Measurements from ENCODE around the gene TNFSF13B. TPM values are rescaled to one million over a fixed set of nuclear protein-coding genes. Genes with fewer than 3 reads are reported as not detected.

Gene TNFSF13B
- total RNA-seq, 4 donors from 2014 or later, result 0.31 to 2.2 (median 0.62) TPM; not detected in 1

- in situ Hi-C loops (cut with MboI; ENCODE audit: low sequenced_read_pairs in 4 of 4), result loop anchor here in 1 of 4 donors (25.0 kb wide), 1 partner anchor 542 kb away; no protein-coding TSS in a partner anchor
- Histone ChIP-seq H3K27ac (no peak overlapping the region), H3K4me3 (no peak overlapping the region), H3K27me3 (no peaks in the 10 kb centered on the region), H3K4me1 (no peaks in the 10 kb centered on the region), H3K36me3 (no peaks in the 10 kb centered on the region), H3K9me3 (no peaks in the 10 kb centered on the region)
- intact Hi-C loops (cut with DNase I; ENCODE audit: low total_unique reads), result no loop called here
- DNase-seq (no peak), ATAC-seq (no peak)
- no peak for TF ChIP-seq POLR2A (IDR thresholded peaks at IDR 0.05)
- no peak for TF ChIP-seq CTCF (IDR thresholded peaks at IDR 0.05 in 4 of 5, conservative IDR thresholded peaks at IDR 0.05 in 1 of 5)
Observed at GRCh38 chr13:108345016-108345415, 75.5 kb downstream of the TNFSF13B start.

- Histone ChIP-seq H3K4me1 (no peaks in the 10 kb centered on the region), H3K4me3 (no peak overlapping the region), H3K27ac (no peak overlapping the region), H3K27me3 (no peaks in the 10 kb centered on the region), H3K9me3 (no peaks in the 10 kb centered on the region), H3K36me3 (no peaks in the 10 kb centered on the region)
- TF ChIP-seq CTCF (IDR thresholded peaks at IDR 0.05 in 4 of 5, conservative IDR thresholded peaks at IDR 0.05 in 1 of 5), result no peak
- TF ChIP-seq POLR2A (IDR thresholded peaks at IDR 0.05), result no peak
- DNase-seq, result no peak
- no peak for ATAC-seq
- intact Hi-C loops (cut with DNase I; ENCODE audit: low total_unique reads) (no loop called here), in situ Hi-C loops (cut with MboI; ENCODE audit: low sequenced_read_pairs in 4 of 4) (loop anchor here in 1 of 4 donors (25.0 kb wide), 1 partner anchor 541 kb away; no protein-coding TSS in a partner anchor)
Observed at GRCh38 chr13:108346376-108346775, 76.9 kb downstream of the TNFSF13B start.

GRCh38 chr13:108349269-108349668 lies 79.8 kb downstream of the TNFSF13B start:
- intact Hi-C loops (cut with DNase I; ENCODE audit: low total_unique reads), result no loop called here
- in situ Hi-C loops (cut with MboI; ENCODE audit: low sequenced_read_pairs in 4 of 4), result loop anchor here in 1 of 4 donors (25.0 kb wide), 1 partner anchor 538 kb away; no protein-coding TSS in a partner anchor

GRCh38 chr13:108350579-108350978 lies 81.1 kb downstream of the TNFSF13B start:
- no peak for DNase-seq
- ATAC-seq, result no peak
- no peaks in the 10 kb centered on the region for H3K36me3 ChIP-seq
- H3K4me1 ChIP-seq, result no peaks in the 10 kb centered on the region
- no peak overlapping the region for H3K4me3 ChIP-seq
- H3K27me3 ChIP-seq, result no peaks in the 10 kb centered on the region
- intact Hi-C loops (cut with DNase I; ENCODE audit: low total_unique reads) (no loop called here), in situ Hi-C loops (cut with MboI; ENCODE audit: low sequenced_read_pairs in 4 of 4) (no loop called here)
- no peak for TF ChIP-seq POLR2A (IDR thresholded peaks at IDR 0.05)
- TF ChIP-seq CTCF (IDR thresholded peaks at IDR 0.05 in 4 of 5, conservative IDR thresholded peaks at IDR 0.05 in 1 of 5), result no peak
- H3K9me3 ChIP-seq, result no peaks in the 10 kb centered on the region
- no peak overlapping the region for H3K27ac ChIP-seq

More at GRCh38 chr13:108349269-108349668, 79.8 kb downstream of the TNFSF13B start:
- Histone ChIP-seq H3K9me3 (no peaks in the 10 kb centered on the region), H3K4me3 (no peak overlapping the region), H3K27ac (no peak overlapping the region), H3K27me3 (no peaks in the 10 kb centered on the region), H3K4me1 (no peaks in the 10 kb centered on the region), H3K36me3 (no peaks in the 10 kb centered on the region)
- DNase-seq, result no peak
- TF ChIP-seq POLR2A (IDR thresholded peaks at IDR 0.05), result no peak
- TF ChIP-seq CTCF (IDR thresholded peaks at IDR 0.05 in 4 of 5, conservative IDR thresholded peaks at IDR 0.05 in 1 of 5), result no peak
- ATAC-seq, result no peak

- H3K4me3 ChIP-seq, result no peak overlapping the region
- no peaks in the 10 kb centered on the region for H3K36me3 ChIP-seq
- intact Hi-C loops (cut with DNase I; ENCODE audit: low total_unique reads), result no loop called here
- TF ChIP-seq POLR2A (IDR thresholded peaks at IDR 0.05), result no peak
- no peak for TF ChIP-seq CTCF (IDR thresholded peaks at IDR 0.05 in 4 of 5, conservative IDR thresholded peaks at IDR 0.05 in 1 of 5)
- no peaks in the 10 kb centered on the region for H3K27me3 ChIP-seq
- in situ Hi-C loops (cut with MboI; ENCODE audit: low sequenced_read_pairs in 4 of 4), result no loop called here
- no peaks in the 10 kb centered on the region for H3K4me1 ChIP-seq
- H3K9me3 ChIP-seq, result no peaks in the 10 kb centered on the region
- no peak for ATAC-seq
- no peak overlapping the region for H3K27ac ChIP-seq
- DNase-seq, result no peak
Observed at GRCh38 chr13:108352599-108352998, 83.1 kb downstream of the TNFSF13B start.

Measured in gastrocnemius medialis (tissue), 4 donors.